Stimulated activated CD4-positive, alpha-beta T cell treated with anti-CD3 and anti-CD28 coated beads, Interleukin-15, amount 100 ng/mL, for 1 hour (primary cell): ENCODE results near the gene THBS4.

Experiments used
- DNase-seq, 2 donors: peaks; one replicate each; pipeline ENCODE4 v3.0.0-alpha.2; 2020; ENCODE audit warnings: low read depth in 1 of 2, low spot score in 1 of 2

The THBS4 gene

GRCh38 chr5:80043187-80043586 is 8.0 kb downstream of the THBS4 start:
- DNase-seq: no peak

GRCh38 chr5:80048084-80048780 is 13.1 kb downstream of the THBS4 start:
- no peak for DNase-seq

GRCh38 chr5:80052464-80052863 is 17.3 kb downstream of the THBS4 start:
- DNase-seq: no peak

- DNase-seq: no peak
These were observed 19.5 kb downstream of the THBS4 start for GRCh38 chr5:80054682-80055081.

- DNase-seq: no peak
These were observed 20.5 kb downstream of the THBS4 start for GRCh38 chr5:80055491-80056170.

GRCh38 chr5:80057099-80057498 is 22.0 kb downstream of the THBS4 start:
- no peak for DNase-seq

GRCh38 chr5:80057921-80058320 is 22.8 kb downstream of the THBS4 start:
- no peak for DNase-seq

GRCh38 chr5:80059354-80059980 is 24.3 kb downstream of the THBS4 start:
- DNase-seq: no peak

- no peak for DNase-seq
These were observed 25.8 kb downstream of the THBS4 start for GRCh38 chr5:80060966-80061365.

GRCh38 chr5:80061547-80061946 is 26.4 kb downstream of the THBS4 start:
- DNase-seq: no peak

GRCh38 chr5:80064124-80064523 is 29.0 kb downstream of the THBS4 start:
- DNase-seq: no peak

GRCh38 chr5:80067016-80067415 is 31.9 kb downstream of the THBS4 start:
- no peak for DNase-seq

- no peak for DNase-seq
These were observed 32.5 kb downstream of the THBS4 start for GRCh38 chr5:80067531-80068245.

GRCh38 chr5:80068246-80068636 is 33.1 kb downstream of the THBS4 start:
- DNase-seq: no peak

GRCh38 chr5:80068775-80069174 is 33.6 kb downstream of the THBS4 start:
- DNase-seq: no peak

- no peak for DNase-seq
These were observed 34.2 kb downstream of the THBS4 start for GRCh38 chr5:80069251-80069800.

- DNase-seq: no peak
These were observed 34.8 kb downstream of the THBS4 start for GRCh38 chr5:80069918-80070318.

- no peak for DNase-seq
These were observed 35.3 kb downstream of the THBS4 start for GRCh38 chr5:80070338-80071056.

- DNase-seq: no peak
These were observed 36.4 kb downstream of the THBS4 start for GRCh38 chr5:80071510-80072021.
